ENCODE data around the gene SUMO3. TPM values are rescaled to one million over a fixed set of nuclear protein-coding genes. Genes with fewer than 3 reads are reported as not detected.

SUMO3 gene
- total RNA-seq, 4 donors from 2014 or later = 30.5 to 38.3 (median 35.9) TPM

DNA sequence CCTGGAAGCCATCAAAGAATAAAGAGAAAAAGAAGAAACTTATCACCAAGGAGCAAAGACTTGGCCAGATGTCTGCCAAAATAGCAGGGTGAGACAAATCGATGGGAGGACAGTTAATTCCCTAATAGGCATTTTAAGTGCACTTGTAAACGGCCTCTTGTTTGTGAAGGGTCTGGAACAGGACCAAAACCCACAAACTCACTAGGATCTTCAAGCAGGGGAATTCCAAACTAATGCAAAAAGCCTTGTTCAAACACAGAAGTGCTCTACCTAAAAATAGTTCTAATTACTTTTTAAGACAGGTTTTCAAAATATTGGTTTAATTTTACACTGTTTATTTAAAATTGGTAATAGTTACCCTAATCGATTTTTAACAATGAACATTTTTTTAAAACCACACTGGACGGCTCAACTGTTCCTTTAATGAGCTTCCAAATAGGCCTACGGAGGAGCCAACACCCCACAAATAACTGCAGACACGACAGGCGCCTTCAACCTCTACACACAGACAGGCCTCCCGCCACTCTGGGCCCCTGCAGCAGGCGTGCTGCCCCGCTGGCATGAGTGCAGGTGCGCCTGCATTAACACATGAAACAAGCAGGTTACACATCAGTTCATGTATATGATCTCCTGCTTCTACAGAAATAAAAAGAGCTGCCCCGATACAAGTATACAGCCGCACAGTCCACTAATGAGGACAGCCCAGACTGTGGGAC, 32.1 kb downstream of the SUMO3 start:
- H3K36me3 ChIP-seq = peaks cover 6% of the 10 kb centered on the region
- TF ChIP-seq EP300 (IDR thresholded peaks at IDR 0.05) (no peak), POLR2AphosphoS5 (IDR thresholded peaks at IDR 0.05) (no peak), POLR2A (IDR thresholded peaks at IDR 0.05) (no peak)
- TF ChIP-seq, protein P1, sequence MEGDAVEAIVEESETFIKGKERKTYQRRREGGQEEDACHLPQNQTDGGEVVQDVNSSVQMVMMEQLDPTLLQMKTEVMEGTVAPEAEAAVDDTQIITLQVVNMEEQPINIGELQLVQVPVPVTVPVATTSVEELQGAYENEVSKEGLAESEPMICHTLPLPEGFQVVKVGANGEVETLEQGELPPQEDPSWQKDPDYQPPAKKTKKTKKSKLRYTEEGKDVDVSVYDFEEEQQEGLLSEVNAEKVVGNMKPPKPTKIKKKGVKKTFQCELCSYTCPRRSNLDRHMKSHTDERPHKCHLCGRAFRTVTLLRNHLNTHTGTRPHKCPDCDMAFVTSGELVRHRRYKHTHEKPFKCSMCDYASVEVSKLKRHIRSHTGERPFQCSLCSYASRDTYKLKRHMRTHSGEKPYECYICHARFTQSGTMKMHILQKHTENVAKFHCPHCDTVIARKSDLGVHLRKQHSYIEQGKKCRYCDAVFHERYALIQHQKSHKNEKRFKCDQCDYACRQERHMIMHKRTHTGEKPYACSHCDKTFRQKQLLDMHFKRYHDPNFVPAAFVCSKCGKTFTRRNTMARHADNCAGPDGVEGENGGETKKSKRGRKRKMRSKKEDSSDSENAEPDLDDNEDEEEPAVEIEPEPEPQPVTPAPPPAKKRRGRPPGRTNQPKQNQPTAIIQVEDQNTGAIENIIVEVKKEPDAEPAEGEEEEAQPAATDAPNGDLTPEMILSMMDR (IDR thresholded peaks at IDR 0.05) = no peak
- H3K4me1 ChIP-seq = no peaks in the 10 kb centered on the region
- H3K9me3 ChIP-seq = no peaks in the 10 kb centered on the region
- no peak overlapping the region for H3K27ac ChIP-seq
- 66% methylated on average over 13 of the region's 13 CpGs for WGBS
- no peak for DNase-seq (ENCODE audit: low spot score in 2 of 2)
- no peaks in the 10 kb centered on the region for H3K27me3 ChIP-seq
- H3K4me3 ChIP-seq = no peak overlapping the region

DNA sequence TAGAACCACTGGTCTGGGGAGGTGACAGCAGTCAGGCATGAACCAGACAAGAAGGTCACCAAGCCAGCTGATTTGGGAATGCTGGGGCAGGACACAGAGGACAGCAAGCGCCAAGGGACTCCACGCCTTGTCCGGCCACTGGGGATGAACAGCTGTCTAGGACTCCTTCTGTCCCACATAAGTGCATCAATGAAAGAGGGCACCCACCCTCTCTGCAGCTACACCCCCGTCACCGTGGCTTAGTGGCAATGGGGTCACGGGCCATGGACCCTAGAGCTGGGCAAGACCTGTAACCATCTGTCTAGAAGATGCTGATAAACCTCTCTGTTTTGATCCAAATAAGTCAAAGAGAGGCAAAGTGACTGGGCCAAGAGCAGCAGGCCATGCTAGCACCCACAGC, 33.1 kb downstream of the SUMO3 start:
- no peak overlapping the region for H3K4me3 ChIP-seq
- WGBS = no CpG with 5 or more reads among the region's 6 CpGs
- TF ChIP-seq POLR2AphosphoS5 (IDR thresholded peaks at IDR 0.05) (no peak), EP300 (IDR thresholded peaks at IDR 0.05) (no peak), POLR2A (IDR thresholded peaks at IDR 0.05) (no peak)
- TF ChIP-seq, protein P1 (IDR thresholded peaks at IDR 0.05) = no peak
- H3K27ac ChIP-seq = no peak overlapping the region
- H3K36me3 ChIP-seq = peaks cover 8% of the 10 kb centered on the region
- DNase-seq (ENCODE audit: low spot score in 2 of 2) = no peak
- H3K9me3 ChIP-seq = no peaks in the 10 kb centered on the region
- no peaks in the 10 kb centered on the region for H3K27me3 ChIP-seq
- peaks cover 3% of the 10 kb centered on the region for H3K4me1 ChIP-seq

DNA sequence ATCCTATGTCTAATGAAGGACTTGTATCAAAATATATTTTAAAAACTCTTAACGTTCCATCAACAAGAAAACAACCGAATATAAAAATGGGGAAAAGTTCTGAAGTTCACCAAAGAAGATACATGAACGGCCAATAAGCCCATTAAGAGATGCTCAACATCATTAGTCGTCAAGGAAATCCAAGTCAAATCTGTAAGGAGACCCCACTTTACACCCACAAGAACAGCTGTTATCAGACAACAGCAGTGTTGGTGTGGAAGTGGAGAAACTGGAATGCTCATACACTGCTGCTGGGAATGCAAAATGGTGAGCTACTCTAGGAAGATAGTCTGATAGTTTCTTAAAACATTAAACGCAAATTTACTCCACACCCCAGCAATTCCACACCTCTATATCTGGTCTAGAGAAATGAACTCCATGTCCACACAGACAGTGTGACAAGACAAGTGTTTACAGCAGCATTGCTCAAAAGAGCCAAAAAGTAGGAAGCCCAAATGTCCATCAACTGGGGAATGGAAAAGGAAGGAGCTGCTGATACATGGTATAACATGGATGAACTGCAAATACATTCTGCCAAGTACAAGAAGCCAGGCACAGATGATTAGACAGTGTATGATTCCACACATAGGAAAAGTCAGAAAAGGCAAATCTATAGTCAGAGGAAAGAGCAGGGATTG, 34.7 kb downstream of the SUMO3 start:
- DNase-seq (ENCODE audit: low spot score in 2 of 2) = no peak
- H3K27ac ChIP-seq = no peak overlapping the region
- H3K36me3 ChIP-seq = peaks cover 12% of the 10 kb centered on the region
- H3K4me1 ChIP-seq = peaks cover 11% of the 10 kb centered on the region
- no peak overlapping the region for H3K4me3 ChIP-seq
- TF ChIP-seq, protein P1 (IDR thresholded peaks at IDR 0.05) = no peak
- H3K9me3 ChIP-seq = no peaks in the 10 kb centered on the region
- WGBS = 89% methylated on average over 5 of the region's 5 CpGs
- H3K27me3 ChIP-seq = no peaks in the 10 kb centered on the region

DNA sequence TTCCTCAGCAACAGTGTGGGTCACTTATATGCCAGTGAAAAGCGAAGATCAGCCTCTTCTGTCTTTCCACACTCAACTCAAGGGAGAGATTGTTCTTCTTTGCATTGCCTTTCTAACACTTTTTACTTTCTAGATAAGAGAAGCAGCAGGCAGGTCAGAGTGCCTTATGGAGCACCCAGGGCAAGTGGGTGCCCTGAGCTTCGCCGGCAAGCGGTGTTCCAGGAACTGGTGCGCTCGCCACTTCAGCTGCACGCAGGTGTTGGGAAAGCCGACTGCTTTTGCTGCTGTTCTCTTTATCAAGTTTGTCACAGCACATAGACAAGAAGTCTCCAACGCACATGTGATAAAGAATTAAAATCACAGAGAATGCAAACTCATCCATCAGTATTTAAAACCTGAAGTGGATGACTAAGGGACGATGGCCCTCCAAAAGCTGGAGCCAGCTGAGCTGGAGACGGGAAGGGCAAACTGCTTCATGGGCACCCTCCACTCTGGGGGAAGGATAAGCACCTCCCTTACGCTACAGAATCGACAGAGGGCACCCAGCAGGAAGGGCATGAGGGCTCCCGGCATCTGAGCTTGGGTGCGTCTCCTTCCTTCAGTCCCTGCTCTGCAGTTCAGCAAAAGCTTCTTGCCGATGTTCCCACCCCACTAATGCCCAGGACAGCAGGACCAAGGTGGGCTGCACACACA, 36.9 kb downstream of the SUMO3 start:
- no peak for TF ChIP-seq EP300 (IDR thresholded peaks at IDR 0.05)
- TF ChIP-seq POLR2A (IDR thresholded peaks at IDR 0.05) = no peak
- TF ChIP-seq, protein P1 (IDR thresholded peaks at IDR 0.05) = no peak
- no peak for TF ChIP-seq POLR2AphosphoS5 (IDR thresholded peaks at IDR 0.05)
- Histone ChIP-seq H3K27me3 (no peaks in the 10 kb centered on the region), H3K27ac (no peak overlapping the region), H3K4me1 (peaks cover 12% of the 10 kb centered on the region), H3K9me3 (no peaks in the 10 kb centered on the region), H3K36me3 (peaks cover 28% of the 10 kb centered on the region), H3K4me3 (no peak overlapping the region)
- no peak for DNase-seq (ENCODE audit: low spot score in 2 of 2)
- WGBS = 92% methylated on average over 16 of the region's 16 CpGs

DNA sequence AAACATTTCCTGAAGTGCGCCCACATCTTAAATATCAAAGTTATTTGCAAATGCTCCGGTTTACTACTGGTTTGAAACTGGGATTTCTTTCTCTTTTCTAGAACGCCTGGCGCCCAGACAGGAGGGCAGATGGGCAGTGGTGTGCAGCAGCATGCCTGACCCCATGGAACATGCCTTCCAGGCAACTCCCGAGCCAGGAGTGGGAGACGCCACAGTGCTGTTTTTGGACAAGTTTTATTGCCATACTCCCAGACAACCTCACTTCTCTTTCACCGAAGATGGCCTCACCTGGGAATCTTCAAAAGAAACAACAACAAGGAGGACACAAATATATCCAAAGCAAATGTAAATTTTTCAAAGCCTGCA, 37.7 kb downstream of the SUMO3 start:
- 61% methylated on average over 7 of the region's 7 CpGs for WGBS
- TF ChIP-seq POLR2AphosphoS5 (IDR thresholded peaks at IDR 0.05) = no peak
- no peak for TF ChIP-seq POLR2A (IDR thresholded peaks at IDR 0.05)
- TF ChIP-seq, protein P1 (IDR thresholded peaks at IDR 0.05) = no peak
- no peak for TF ChIP-seq EP300 (IDR thresholded peaks at IDR 0.05)
- peaks cover 33% of the 10 kb centered on the region for H3K36me3 ChIP-seq
- H3K27me3 ChIP-seq = no peaks in the 10 kb centered on the region
- peaks cover 12% of the 10 kb centered on the region for H3K4me1 ChIP-seq
- no peak for DNase-seq (ENCODE audit: low spot score in 2 of 2)
- no peak overlapping the region for H3K4me3 ChIP-seq
- H3K9me3 ChIP-seq = no peaks in the 10 kb centered on the region
- no peak overlapping the region for H3K27ac ChIP-seq

Measured in suprapubic skin (tissue), 4 donors.